Measurements from ENCODE around the gene ERC2.

Gene ERC2

DNA sequence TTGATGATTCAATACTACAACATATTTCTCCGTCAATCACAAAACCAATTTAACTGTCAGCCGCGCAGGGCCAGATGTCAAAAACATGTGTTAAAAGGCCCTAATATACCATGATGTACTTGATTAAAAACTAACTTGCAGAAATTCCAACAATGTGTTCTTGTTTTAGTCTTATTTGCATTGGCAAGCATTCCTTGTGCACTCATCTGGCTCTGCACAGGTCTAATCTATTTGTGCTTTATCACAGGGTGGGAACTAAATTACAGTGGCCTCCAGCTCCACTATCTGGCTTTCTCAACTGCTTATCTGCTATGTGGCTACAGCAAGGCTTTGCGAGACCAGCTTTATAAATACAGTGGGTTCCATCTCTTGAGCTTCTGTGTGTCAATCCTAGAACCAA, 455.5 kb downstream of the ERC2 start:
- Histone ChIP-seq H3K4me1 (ENCODE audit: insufficient read depth, low read length) (no peaks in the 10 kb centered on the region; the same call in 1 of the 2 replicates), H3K36me3 (ENCODE audit: insufficient read depth, low read length) (no peaks in the 10 kb centered on the region), H3K9me3 (ENCODE audit: control insufficient read depth, insufficient read depth, low read length) (no peaks in the 10 kb centered on the region; the same call in 1 of the 2 replicates), H3K9ac (ENCODE audit: low read depth, low read length) (no peak overlapping the region)

DNA sequence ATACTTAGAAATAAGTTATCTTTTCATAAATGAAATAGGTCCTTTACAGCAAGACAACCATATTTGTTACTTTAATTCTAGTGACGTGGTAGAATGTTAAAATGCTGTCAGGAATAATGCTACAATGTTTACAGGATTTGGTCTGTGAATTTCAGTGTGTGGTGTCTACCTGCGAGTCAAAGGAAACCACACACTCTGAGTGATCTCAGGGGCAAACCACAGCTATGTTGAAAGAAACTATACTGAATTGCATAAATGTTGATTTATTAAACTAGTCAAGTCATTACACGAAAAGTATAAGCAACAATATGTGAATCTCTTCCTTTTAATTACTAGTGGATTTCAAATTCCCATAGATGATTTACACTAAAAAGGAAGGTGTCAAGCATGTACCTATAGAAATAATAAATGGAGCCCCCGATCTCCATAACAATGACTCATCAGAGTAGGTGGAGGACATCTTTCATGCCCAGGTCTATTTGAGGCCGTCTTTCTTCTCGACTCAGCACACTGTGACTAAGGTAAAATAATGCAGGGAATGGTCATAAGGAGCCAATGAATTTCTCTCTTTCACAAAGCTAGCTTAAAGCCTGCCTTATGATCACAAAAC, 463.0 kb downstream of the ERC2 start:
- Histone ChIP-seq H3K9ac (ENCODE audit: low read depth, low read length) (no peak overlapping the region), H3K36me3 (ENCODE audit: insufficient read depth, low read length) (no peaks in the 10 kb centered on the region), H3K4me1 (ENCODE audit: insufficient read depth, low read length) (peaks cover 17% of the 10 kb centered on the region), H3K9me3 (ENCODE audit: control insufficient read depth, insufficient read depth, low read length) (no peaks in the 10 kb centered on the region)

DNA sequence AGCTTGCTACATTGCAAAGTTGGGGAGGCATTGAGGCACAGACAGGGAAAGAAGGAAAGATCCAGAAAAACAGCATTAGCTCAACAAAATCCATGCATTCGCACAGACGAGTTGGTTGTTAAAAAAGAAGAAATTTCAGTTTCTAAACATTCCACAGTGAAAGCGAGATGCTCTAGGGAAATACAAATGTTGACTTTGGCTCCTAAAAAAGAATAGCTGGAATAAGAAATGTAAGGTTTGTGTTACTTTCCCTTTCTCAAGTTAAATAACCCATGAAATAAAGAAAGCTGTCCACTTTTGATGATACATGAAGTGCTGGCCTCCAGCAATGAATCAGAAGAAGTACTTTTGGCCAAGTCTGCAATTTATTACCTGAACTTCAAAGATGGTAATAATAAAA, 465.1 kb downstream of the ERC2 start:
- no peaks in the 10 kb centered on the region for H3K36me3 ChIP-seq (ENCODE audit: insufficient read depth, low read length)
- no peak overlapping the region for H3K9ac ChIP-seq (ENCODE audit: low read depth, low read length)
- peaks cover 17% of the 10 kb centered on the region for H3K4me1 ChIP-seq (ENCODE audit: insufficient read depth, low read length)
- H3K9me3 ChIP-seq (ENCODE audit: control insufficient read depth, insufficient read depth, low read length) = no peaks in the 10 kb centered on the region

GRCh38 chr3:56001991-56002390, 466.3 kb downstream of the ERC2 start:
- Histone ChIP-seq H3K9me3 (ENCODE audit: control insufficient read depth, insufficient read depth, low read length) (no peaks in the 10 kb centered on the region), H3K9ac (ENCODE audit: low read depth, low read length) (no peak overlapping the region), H3K36me3 (ENCODE audit: insufficient read depth, low read length) (no peaks in the 10 kb centered on the region), H3K4me1 (ENCODE audit: insufficient read depth, low read length) (peaks cover 17% of the 10 kb centered on the region)

- Histone ChIP-seq H3K9me3 (ENCODE audit: control insufficient read depth, insufficient read depth, low read length) (no peaks in the 10 kb centered on the region), H3K36me3 (ENCODE audit: insufficient read depth, low read length) (no peaks in the 10 kb centered on the region), H3K9ac (ENCODE audit: low read depth, low read length) (no peak overlapping the region), H3K4me1 (ENCODE audit: insufficient read depth, low read length) (peaks cover 17% of the 10 kb centered on the region)
Observed at GRCh38 chr3:56001537-56001936, 466.7 kb downstream of the ERC2 start.

- peaks cover 7% of the 10 kb centered on the region for H3K4me1 ChIP-seq (ENCODE audit: insufficient read depth, low read length)
- H3K9me3 ChIP-seq (ENCODE audit: control insufficient read depth, insufficient read depth, low read length) = no peaks in the 10 kb centered on the region
Observed at GRCh38 chr3:55989366-55989765, 478.9 kb downstream of the ERC2 start.

GRCh38 chr3:55988905-55989304, 479.4 kb downstream of the ERC2 start:
- H3K9me3 ChIP-seq (ENCODE audit: control insufficient read depth, insufficient read depth, low read length) = no peaks in the 10 kb centered on the region
- H3K9ac ChIP-seq (ENCODE audit: low read depth, low read length) = no peak overlapping the region
- H3K36me3 ChIP-seq (ENCODE audit: insufficient read depth, low read length) = no peaks in the 10 kb centered on the region
- H3K4me1 ChIP-seq (ENCODE audit: insufficient read depth, low read length) = peaks cover 7% of the 10 kb centered on the region

More at GRCh38 chr3:55989366-55989765, 478.9 kb downstream of the ERC2 start:
- Histone ChIP-seq H3K9ac (ENCODE audit: low read depth, low read length) (no peak overlapping the region), H3K36me3 (ENCODE audit: insufficient read depth, low read length) (no peaks in the 10 kb centered on the region)

DNA sequence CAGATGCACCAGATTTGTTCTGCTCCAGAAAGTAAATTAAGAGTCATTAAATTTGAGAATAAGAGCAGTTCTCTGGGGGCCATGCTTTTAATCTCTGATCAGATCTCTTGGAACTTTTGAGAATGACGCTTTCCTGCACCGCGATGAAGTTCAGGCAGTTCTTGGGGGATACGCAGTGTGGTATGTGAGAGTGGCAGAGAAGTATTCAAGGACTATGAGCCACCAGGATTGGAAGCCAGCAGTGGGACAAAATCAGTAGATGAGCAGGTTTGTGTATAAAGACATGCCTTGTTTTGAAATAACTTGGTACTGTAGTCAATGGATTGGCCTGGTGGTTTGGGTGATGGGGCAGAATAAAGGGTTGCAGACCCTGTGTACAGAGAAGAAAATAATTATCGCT, 483.6 kb downstream of the ERC2 start:
- H3K4me1 ChIP-seq (ENCODE audit: insufficient read depth, low read length) = peaks cover 13% of the 10 kb centered on the region
- H3K9me3 ChIP-seq (ENCODE audit: control insufficient read depth, insufficient read depth, low read length) = no peaks in the 10 kb centered on the region
- no peak overlapping the region for H3K9ac ChIP-seq (ENCODE audit: low read depth, low read length)
- no peaks in the 10 kb centered on the region for H3K36me3 ChIP-seq (ENCODE audit: insufficient read depth, low read length)

- Histone ChIP-seq H3K36me3 (ENCODE audit: insufficient read depth, low read length) (no peaks in the 10 kb centered on the region), H3K4me1 (ENCODE audit: insufficient read depth, low read length) (peaks cover 6% of the 10 kb centered on the region), H3K9me3 (ENCODE audit: control insufficient read depth, insufficient read depth, low read length) (no peaks in the 10 kb centered on the region), H3K9ac (ENCODE audit: low read depth, low read length) (no peak overlapping the region)
Observed at GRCh38 chr3:55978953-55979352, 489.3 kb downstream of the ERC2 start.

- no peaks in the 10 kb centered on the region for H3K4me1 ChIP-seq (ENCODE audit: insufficient read depth, low read length)
- no peaks in the 10 kb centered on the region for H3K36me3 ChIP-seq (ENCODE audit: insufficient read depth, low read length)
- H3K9ac ChIP-seq (ENCODE audit: low read depth, low read length) = no peak overlapping the region
- no peaks in the 10 kb centered on the region for H3K9me3 ChIP-seq (ENCODE audit: control insufficient read depth, insufficient read depth, low read length)
Observed at GRCh38 chr3:55974421-55975165, 493.7 kb downstream of the ERC2 start.

DNA sequence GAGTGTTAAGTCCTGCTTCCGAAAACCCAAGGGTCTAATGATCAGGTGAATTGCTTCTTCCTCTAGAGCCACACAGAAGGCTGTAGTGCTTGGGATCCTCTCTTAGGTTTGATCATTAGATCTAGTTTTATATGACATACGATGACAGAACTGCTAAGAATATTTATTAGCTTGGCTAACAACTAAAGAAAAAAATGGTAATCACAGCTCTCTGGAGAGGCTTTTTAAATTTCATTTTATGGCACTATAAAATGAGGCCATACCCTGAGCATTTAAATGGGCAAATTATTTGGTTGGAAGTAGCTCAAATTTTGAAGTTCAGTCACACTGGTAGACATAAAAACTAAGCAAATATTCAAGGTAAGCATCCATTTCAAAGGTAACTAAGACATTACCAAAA, 498.6 kb downstream of the ERC2 start:
- H3K9ac ChIP-seq (ENCODE audit: low read depth, low read length) = no peak overlapping the region
- H3K9me3 ChIP-seq (ENCODE audit: control insufficient read depth, insufficient read depth, low read length) = 0 out of 2 replicates have a peak, but pooled peaks cover 3% of the 10 kb centered on the region
- H3K36me3 ChIP-seq (ENCODE audit: insufficient read depth, low read length) = no peaks in the 10 kb centered on the region
- H3K4me1 ChIP-seq (ENCODE audit: insufficient read depth, low read length) = no peaks in the 10 kb centered on the region

DNA sequence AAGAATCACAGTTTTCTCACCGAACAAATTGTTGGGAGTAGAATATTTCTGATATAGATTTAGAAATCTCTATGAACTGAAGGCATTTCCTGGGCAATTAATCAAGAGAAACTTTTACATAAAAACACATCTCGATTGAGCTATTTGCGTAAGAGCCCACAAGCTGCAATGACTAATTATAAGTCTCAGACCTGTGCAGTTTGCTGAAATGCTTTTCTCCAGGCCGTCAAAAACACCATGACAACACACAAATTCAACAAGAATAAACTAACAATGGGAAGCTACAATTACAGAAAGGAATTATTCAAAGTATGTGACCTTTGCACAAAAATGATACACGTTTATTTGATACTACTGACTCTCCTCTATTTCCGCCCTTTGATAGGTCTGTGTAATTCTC, 499.9 kb downstream of the ERC2 start:
- no peaks in the 10 kb centered on the region for H3K4me1 ChIP-seq (ENCODE audit: insufficient read depth, low read length)
- H3K9ac ChIP-seq (ENCODE audit: low read depth, low read length) = no peak overlapping the region
- no peaks in the 10 kb centered on the region for H3K36me3 ChIP-seq (ENCODE audit: insufficient read depth, low read length)
- H3K9me3 ChIP-seq (ENCODE audit: control insufficient read depth, insufficient read depth, low read length) = 0 out of 2 replicates have a peak, but pooled peaks cover 3% of the 10 kb centered on the region

DNA sequence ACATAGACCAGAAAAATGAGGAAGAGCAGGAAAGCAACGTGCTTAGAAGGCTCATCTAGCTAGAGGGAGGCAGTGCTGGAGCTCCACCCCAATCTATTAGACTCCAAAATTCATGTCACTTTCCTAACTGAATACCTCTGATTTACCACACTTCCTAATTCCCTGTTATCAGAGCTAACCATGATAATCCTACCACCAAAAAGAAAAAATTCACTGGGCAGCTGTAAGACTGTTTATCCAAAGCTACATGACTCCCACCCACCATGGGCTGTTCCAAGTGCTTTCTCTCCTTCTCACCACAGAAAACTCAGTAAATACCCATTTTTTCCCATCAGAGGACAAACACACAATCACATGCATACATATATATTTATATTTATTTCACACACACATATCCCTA, 501.7 kb downstream of the ERC2 start:
- 0 out of 2 replicates have a peak, but pooled peaks cover 3% of the 10 kb centered on the region for H3K9me3 ChIP-seq (ENCODE audit: control insufficient read depth, insufficient read depth, low read length)
- H3K36me3 ChIP-seq (ENCODE audit: insufficient read depth, low read length) = no peaks in the 10 kb centered on the region
- no peak overlapping the region for H3K9ac ChIP-seq (ENCODE audit: low read depth, low read length)
- H3K4me1 ChIP-seq (ENCODE audit: insufficient read depth, low read length) = no peaks in the 10 kb centered on the region

GRCh38 chr3:55965776-55966175, 502.5 kb downstream of the ERC2 start:
- no peak overlapping the region for H3K9ac ChIP-seq (ENCODE audit: low read depth, low read length)
- H3K36me3 ChIP-seq (ENCODE audit: insufficient read depth, low read length) = no peaks in the 10 kb centered on the region
- 0 out of 2 replicates have a peak, but pooled peaks cover 3% of the 10 kb centered on the region for H3K9me3 ChIP-seq (ENCODE audit: control insufficient read depth, insufficient read depth, low read length)
- no peaks in the 10 kb centered on the region for H3K4me1 ChIP-seq (ENCODE audit: insufficient read depth, low read length)

GRCh38 chr3:55964491-55964985, 503.7 kb downstream of the ERC2 start:
- Histone ChIP-seq H3K9ac (ENCODE audit: low read depth, low read length) (no peak overlapping the region), H3K4me1 (ENCODE audit: insufficient read depth, low read length) (no peaks in the 10 kb centered on the region), H3K36me3 (ENCODE audit: insufficient read depth, low read length) (no peaks in the 10 kb centered on the region), H3K9me3 (ENCODE audit: control insufficient read depth, insufficient read depth, low read length) (0 out of 2 replicates have a peak, but pooled peaks cover 3% of the 10 kb centered on the region)
